ENCODE results near the gene PCDH15. TPM values are rescaled to one million over a fixed set of nuclear protein-coding genes. Genes with fewer than 3 reads are reported as not detected.

Gene PCDH15
- total RNA-seq, 2 experiments from 2014 or later = not detected

DNA sequence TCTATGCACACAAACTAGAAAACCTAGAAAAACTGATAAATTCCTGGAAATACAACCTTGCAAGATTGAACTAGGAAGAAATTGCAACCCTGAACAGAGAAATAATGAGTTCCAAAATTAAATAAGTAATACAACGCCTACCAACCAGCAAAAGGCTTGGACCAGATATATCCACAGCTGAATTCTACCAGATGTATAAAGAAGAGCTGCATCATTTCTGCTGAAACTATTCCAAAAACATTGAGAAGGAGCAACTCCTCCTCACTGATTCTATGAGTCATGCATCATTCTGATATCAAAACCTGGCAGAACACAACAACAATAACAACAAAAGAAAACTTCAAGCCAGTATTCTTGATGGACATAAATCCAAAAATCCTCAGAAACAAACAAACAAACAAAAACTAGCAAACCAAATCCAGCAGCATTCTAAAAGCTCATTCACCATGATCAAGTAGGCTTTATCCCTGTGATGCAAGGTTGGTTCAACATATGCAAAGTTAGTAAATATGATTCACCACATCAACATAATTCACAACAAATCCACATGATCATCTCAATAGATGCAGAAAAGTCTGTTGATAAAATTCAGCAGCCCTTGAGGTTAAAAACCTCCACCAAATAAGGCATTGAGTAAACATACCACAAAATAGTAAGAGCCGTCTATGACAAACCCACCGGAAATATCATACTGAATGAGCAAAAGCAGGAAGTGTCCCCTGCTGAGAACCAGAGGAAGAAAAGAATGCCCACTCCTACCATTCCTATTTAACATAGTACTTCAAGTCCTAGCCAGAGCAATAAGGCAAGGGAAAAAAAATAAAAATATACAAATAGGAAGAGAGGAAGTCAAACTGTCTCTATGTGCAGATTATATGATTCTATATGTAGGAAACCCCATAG is 98.2 kb downstream of the PCDH15 start:
- no peaks in the 10 kb centered on the region for H3K27me3 Mint-ChIP-seq
- CTCF ChIA-PET = no interaction called here
- DNase-seq = no peak
- H3K27ac Mint-ChIP-seq = no peak overlapping the region
- H3K4me3 Mint-ChIP-seq = no peak overlapping the region
- no peak for ATAC-seq
- no peaks in the 10 kb centered on the region for H3K36me3 Mint-ChIP-seq (ENCODE audit: low read depth)
- H3K9me3 Mint-ChIP-seq (ENCODE audit: low read depth) = peaks cover 9% of the 10 kb centered on the region
- H3K4me1 Mint-ChIP-seq = no peaks in the 10 kb centered on the region
- POLR2A ChIA-PET = no interaction called here
- intact Hi-C loops (cut with DNase I, micrococcal nuclease) = no loop called here

DNA sequence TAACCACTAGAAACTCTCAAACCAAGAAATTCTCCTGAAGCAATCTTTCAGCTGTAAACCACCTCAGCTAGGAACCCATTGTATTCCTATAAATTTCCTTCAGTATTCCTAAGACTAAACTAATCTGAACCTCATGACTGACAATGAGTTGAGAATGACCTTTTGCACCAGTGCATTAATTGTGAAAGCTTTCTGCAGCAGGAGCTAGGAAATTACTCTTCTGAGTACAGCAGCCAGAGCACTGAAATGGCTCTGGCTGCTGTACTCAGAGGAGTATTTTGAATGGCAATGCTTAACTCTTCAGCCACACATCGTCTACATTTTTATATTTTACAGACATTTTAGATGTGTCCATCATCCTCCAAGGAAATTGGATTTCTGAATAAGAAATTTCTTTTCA is 109.7 kb downstream of the PCDH15 start:
- Mint-ChIP-seq H3K36me3 (ENCODE audit: low read depth) (no peaks in the 10 kb centered on the region), H3K4me1 (no peaks in the 10 kb centered on the region), H3K4me3 (no peak overlapping the region), H3K27me3 (no peaks in the 10 kb centered on the region), H3K27ac (no peak overlapping the region), H3K9me3 (ENCODE audit: low read depth) (peaks cover 5% of the 10 kb centered on the region)
- POLR2A ChIA-PET = no interaction called here
- DNase-seq (no peak), ATAC-seq (no peak)
- CTCF ChIA-PET = interaction anchor here (0.6 kb wide), 1 partner anchor 675 kb away, joined by 3 read pairs; no protein-coding TSS in a partner anchor
- intact Hi-C loops (cut with DNase I, micrococcal nuclease) = no loop called here

DNA sequence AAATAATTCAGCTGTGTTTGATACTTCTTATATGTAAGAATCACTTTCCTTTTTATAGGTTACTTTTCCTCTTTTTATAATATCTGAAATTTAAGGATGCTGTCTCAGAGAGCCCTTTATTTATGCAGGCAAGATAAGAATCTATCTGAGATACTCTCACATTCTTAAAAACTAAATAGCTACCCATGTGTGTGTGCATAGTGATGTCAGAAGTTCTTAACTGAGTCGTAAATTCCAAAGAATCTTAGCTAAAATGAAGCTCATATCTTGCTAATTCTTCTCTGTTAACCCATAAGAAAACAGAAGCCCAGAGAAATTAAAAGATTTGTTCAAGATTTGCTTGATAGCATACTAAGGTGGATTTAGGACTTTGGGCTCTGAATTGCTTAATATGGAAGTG is 118.5 kb downstream of the PCDH15 start:
- H3K9me3 Mint-ChIP-seq (ENCODE audit: low read depth) = peaks cover 6% of the 10 kb centered on the region
- no peaks in the 10 kb centered on the region for H3K4me1 Mint-ChIP-seq
- no peak overlapping the region for H3K27ac Mint-ChIP-seq
- ATAC-seq (no peak), DNase-seq (no peak)
- no peaks in the 10 kb centered on the region for H3K36me3 Mint-ChIP-seq (ENCODE audit: low read depth)
- no peak overlapping the region for H3K4me3 Mint-ChIP-seq
- intact Hi-C loops (cut with DNase I, micrococcal nuclease) = no loop called here
- no peaks in the 10 kb centered on the region for H3K27me3 Mint-ChIP-seq
- ChIA-PET POLR2A (no interaction called here), CTCF (no interaction called here)

DNA sequence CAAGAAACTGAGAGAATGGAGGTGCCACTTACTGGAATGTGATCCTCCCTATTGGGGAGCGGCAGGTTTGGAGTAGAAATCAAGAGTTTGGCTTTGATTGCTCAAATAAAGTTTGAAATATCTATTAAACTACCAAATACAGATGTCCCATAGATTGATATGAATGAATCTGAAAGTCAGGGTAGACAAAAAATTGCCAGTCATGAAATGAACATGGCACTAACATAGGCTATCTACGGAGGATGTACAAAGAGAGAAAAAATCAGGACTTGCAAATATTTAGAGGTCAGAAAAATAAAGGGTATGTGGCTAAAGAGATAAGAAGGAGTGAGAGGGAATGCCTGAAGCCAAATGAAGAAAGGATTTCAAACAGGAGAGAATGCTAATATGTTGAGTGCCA is 119.9 kb downstream of the PCDH15 start:
- Mint-ChIP-seq H3K4me3 (no peak overlapping the region), H3K4me1 (no peaks in the 10 kb centered on the region), H3K27ac (no peak overlapping the region), H3K27me3 (no peaks in the 10 kb centered on the region), H3K9me3 (ENCODE audit: low read depth) (peaks cover 6% of the 10 kb centered on the region), H3K36me3 (ENCODE audit: low read depth) (no peaks in the 10 kb centered on the region)
- no peak for ATAC-seq
- DNase-seq = no peak
- CTCF ChIA-PET = interaction anchor here (0.9 kb wide), 1 partner anchor 10 kb away, joined by 3 read pairs; no protein-coding TSS in a partner anchor
- intact Hi-C loops (cut with DNase I, micrococcal nuclease) = no loop called here
- POLR2A ChIA-PET = interaction anchor here (0.7 kb wide), 1 partner anchor 959 kb away, joined by 3 read pairs; no protein-coding TSS in a partner anchor

DNA sequence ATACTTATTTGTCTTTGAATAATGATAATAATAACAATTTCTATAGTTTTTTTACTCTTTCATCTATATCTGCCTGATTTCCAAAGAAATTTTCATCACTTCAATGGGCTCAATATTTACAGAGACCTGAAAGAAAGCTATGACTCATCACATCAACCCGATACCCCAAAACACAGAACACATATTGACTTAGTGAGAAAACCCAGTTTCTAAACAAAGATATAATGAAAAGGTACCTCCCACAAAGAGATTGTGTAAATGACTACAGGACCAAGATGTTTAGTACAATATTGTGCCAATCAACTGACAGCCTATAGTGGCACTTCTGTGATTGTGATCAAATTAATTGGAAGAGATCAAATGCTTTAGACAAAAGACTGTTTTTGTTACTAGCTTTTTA is 133.9 kb downstream of the PCDH15 start:
- Mint-ChIP-seq H3K9me3 (ENCODE audit: low read depth) (no peaks in the 10 kb centered on the region), H3K4me3 (no peak overlapping the region), H3K27me3 (no peaks in the 10 kb centered on the region), H3K36me3 (ENCODE audit: low read depth) (no peaks in the 10 kb centered on the region), H3K27ac (no peak overlapping the region), H3K4me1 (no peaks in the 10 kb centered on the region)
- CTCF ChIA-PET = no interaction called here
- intact Hi-C loops (cut with DNase I, micrococcal nuclease) = no loop called here
- no peak for ATAC-seq
- no peak for DNase-seq
- POLR2A ChIA-PET = no interaction called here

DNA sequence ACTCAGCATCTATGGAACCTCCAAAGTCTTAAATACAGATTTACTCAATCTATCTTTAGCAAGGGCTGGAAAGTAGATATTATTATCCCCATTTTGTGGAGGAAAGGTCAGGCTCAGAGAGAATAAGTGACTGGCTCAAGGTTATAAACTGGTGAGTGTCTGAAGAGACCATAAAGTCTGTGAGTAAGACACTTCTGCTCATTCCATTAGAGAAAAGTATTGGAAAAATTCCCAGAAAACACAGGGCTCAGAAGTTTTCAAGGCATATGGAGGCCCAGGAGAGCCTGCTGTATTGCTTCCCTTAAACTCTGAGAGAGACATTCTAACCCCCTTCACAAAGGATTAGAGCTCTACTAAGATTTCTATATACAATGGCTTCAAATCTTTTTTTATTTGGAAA is 134.8 kb downstream of the PCDH15 start:
- Mint-ChIP-seq H3K4me1 (no peaks in the 10 kb centered on the region), H3K27me3 (no peaks in the 10 kb centered on the region), H3K27ac (no peak overlapping the region), H3K9me3 (ENCODE audit: low read depth) (no peaks in the 10 kb centered on the region), H3K4me3 (no peak overlapping the region), H3K36me3 (ENCODE audit: low read depth) (no peaks in the 10 kb centered on the region)
- no peak for DNase-seq
- ATAC-seq = no peak
- POLR2A ChIA-PET = no interaction called here
- intact Hi-C loops (cut with DNase I, micrococcal nuclease) = no loop called here
- CTCF ChIA-PET = no interaction called here

DNA sequence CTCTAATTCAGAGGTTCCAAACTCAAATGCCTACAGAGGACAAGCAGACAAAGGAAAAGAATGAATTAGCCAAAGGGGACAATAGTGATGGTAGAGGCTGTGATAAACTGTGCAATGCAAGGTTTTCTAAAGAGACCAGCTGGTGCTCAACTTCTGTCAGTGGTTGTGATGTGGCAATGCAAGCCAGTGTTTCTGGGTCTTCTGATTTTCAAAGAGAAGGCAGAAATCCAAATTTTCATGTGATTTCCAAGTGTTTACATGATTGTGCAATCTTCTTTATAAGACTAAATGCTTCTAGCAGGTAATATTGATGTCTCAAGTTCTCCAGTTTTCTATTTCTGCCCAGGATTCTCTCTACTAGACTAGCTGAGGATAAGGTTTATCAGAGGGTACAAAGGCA is 135.9 kb downstream of the PCDH15 start:
- ATAC-seq (no peak), DNase-seq (no peak)
- ChIA-PET CTCF (no interaction called here), POLR2A (no interaction called here)
- intact Hi-C loops (cut with DNase I, micrococcal nuclease) = no loop called here
- H3K4me1 Mint-ChIP-seq = no peaks in the 10 kb centered on the region
- no peak overlapping the region for H3K27ac Mint-ChIP-seq
- H3K4me3 Mint-ChIP-seq = no peak overlapping the region
- no peaks in the 10 kb centered on the region for H3K9me3 Mint-ChIP-seq (ENCODE audit: low read depth)
- H3K27me3 Mint-ChIP-seq = no peaks in the 10 kb centered on the region
- H3K36me3 Mint-ChIP-seq (ENCODE audit: low read depth) = no peaks in the 10 kb centered on the region

DNA sequence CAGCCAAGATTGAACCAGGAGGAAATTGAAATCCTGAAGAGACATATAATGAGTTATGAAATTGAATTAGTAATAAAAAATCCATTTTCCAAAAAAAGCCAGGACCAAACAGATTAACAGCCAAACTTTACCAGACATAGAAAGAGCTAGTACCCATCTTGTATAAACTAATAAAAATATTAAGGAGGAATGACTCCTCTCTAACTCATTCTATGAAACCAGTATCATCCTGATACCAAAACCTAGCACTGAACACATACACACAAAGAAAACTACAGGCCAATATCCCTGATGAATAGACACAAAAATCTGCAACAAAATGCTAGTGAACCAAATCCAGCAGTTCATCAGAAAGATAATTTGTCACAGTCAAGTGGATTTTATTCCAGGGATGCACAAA is 140.6 kb downstream of the PCDH15 start:
- intact Hi-C loops (cut with DNase I, micrococcal nuclease) = no loop called here
- ChIA-PET POLR2A (no interaction called here), CTCF (no interaction called here)
- ATAC-seq = no peak
- no peaks in the 10 kb centered on the region for H3K36me3 Mint-ChIP-seq (ENCODE audit: low read depth)
- peaks cover 3% of the 10 kb centered on the region for H3K9me3 Mint-ChIP-seq (ENCODE audit: low read depth)
- no peak overlapping the region for H3K27ac Mint-ChIP-seq
- no peak overlapping the region for H3K4me3 Mint-ChIP-seq
- H3K4me1 Mint-ChIP-seq = no peaks in the 10 kb centered on the region
- DNase-seq = no peak
- no peaks in the 10 kb centered on the region for H3K27me3 Mint-ChIP-seq

DNA sequence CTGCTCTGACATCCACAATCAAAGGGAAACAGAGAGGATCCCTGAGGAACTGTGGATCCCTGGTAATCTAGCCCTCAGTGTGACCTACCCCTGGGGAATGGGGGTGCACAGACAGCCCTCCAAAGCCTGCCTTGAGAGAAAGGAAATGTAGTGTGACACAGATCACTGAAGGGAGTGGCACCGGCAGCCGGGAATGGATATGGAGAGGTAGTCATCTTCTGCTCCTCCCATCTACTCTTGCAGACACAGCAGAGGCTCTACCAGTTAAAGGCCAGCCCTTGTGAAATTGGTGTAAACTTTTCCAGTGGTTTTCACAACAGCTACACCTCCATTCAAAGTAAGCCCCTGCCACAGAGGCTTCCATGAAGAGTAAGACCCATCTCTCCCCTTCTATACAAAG is 144.4 kb downstream of the PCDH15 start:
- Mint-ChIP-seq H3K4me3 (no peak overlapping the region), H3K9me3 (ENCODE audit: low read depth) (peaks cover 6% of the 10 kb centered on the region), H3K4me1 (no peaks in the 10 kb centered on the region), H3K36me3 (ENCODE audit: low read depth) (no peaks in the 10 kb centered on the region), H3K27ac (no peak overlapping the region), H3K27me3 (no peaks in the 10 kb centered on the region)
- CTCF ChIA-PET = no interaction called here
- ATAC-seq (no peak), DNase-seq (no peak)
- POLR2A ChIA-PET = no interaction called here
- intact Hi-C loops (cut with DNase I, micrococcal nuclease) = no loop called here

DNA sequence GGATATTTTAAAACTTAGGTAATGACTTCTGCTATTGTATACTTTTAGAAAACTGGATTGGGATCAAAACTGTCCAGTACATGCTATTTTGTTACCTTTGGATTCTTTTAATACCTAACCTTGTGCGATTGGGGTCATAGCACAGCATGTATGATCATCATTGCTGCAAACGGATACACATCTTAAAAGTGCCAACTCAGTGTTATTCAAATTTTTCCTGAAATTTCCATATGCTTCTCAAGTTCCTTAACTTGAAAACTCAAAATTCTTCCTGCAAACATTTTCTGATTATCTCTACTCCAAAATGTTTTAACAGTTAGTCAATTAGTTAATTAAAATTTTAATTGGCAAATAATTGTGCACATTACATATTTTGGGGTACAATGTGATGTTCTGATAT is 147.5 kb downstream of the PCDH15 start:
- ATAC-seq (no peak), DNase-seq (no peak)
- Mint-ChIP-seq H3K27ac (no peak overlapping the region), H3K4me3 (no peak overlapping the region), H3K9me3 (ENCODE audit: low read depth) (peaks cover 9% of the 10 kb centered on the region), H3K27me3 (no peaks in the 10 kb centered on the region), H3K4me1 (no peaks in the 10 kb centered on the region), H3K36me3 (ENCODE audit: low read depth) (no peaks in the 10 kb centered on the region)
- POLR2A ChIA-PET = no interaction called here
- CTCF ChIA-PET = no interaction called here
- intact Hi-C loops (cut with DNase I, micrococcal nuclease) = no loop called here

DNA sequence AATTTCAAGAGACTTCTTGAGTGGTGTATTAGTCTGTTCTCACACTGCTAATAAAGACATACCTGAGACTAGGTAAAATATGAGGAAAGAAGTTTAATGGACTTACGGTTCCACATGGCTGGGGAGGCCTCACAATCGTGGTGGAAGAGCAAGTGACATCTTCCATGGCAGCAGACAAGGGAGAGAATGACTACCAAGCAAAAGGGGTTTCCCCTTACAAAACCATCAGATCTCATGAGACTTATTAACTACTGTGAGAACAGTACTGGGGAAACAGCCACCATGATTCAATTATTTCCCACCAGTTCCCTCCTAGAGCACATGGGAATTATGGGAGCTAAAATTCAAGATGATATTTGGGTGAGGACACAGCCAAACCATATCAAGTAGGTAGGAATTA is 150.5 kb downstream of the PCDH15 start:
- CTCF ChIA-PET = no interaction called here
- H3K4me1 Mint-ChIP-seq = no peaks in the 10 kb centered on the region
- no peak for DNase-seq
- no peak for ATAC-seq
- intact Hi-C loops (cut with DNase I, micrococcal nuclease) = no loop called here
- no peaks in the 10 kb centered on the region for H3K36me3 Mint-ChIP-seq (ENCODE audit: low read depth)
- H3K27me3 Mint-ChIP-seq = no peaks in the 10 kb centered on the region
- H3K4me3 Mint-ChIP-seq = no peak overlapping the region
- H3K27ac Mint-ChIP-seq = no peak overlapping the region
- POLR2A ChIA-PET = no interaction called here
- peaks cover 6% of the 10 kb centered on the region for H3K9me3 Mint-ChIP-seq (ENCODE audit: low read depth)

DNA sequence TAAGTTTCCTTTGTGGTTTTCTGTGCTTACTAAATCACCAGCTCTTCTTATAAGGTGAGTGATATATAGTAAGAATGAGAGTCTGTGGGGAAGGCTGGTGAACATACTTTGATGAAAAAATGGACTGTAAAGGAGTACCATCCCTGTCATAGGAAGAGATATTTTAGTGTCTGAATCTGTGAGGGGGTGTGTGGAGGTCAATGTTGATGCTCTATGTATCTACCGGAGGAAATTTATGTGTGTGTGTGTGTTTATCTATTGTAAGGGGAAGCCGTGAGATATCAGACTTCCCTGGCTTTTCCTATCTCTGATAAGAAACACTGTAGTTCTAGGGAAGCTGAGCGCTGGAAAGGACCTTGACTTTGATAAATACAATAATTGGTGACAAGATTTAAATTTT is 179.0 kb downstream of the PCDH15 start:
- ChIA-PET CTCF (no interaction called here), POLR2A (no interaction called here)
- peaks cover 1% of the 10 kb centered on the region for H3K9me3 Mint-ChIP-seq (ENCODE audit: low read depth)
- peaks cover 2% of the 10 kb centered on the region for H3K4me1 Mint-ChIP-seq
- intact Hi-C loops (cut with DNase I, micrococcal nuclease) = no loop called here
- no peak overlapping the region for H3K27ac Mint-ChIP-seq
- no peak overlapping the region for H3K4me3 Mint-ChIP-seq
- no peaks in the 10 kb centered on the region for H3K27me3 Mint-ChIP-seq
- DNase-seq (no peak), ATAC-seq (no peak)
- no peaks in the 10 kb centered on the region for H3K36me3 Mint-ChIP-seq (ENCODE audit: low read depth)

All from activated CD4-positive, alpha-beta T cell treated with anti-CD3 and anti-CD28 coated beads for 36 hours (primary cell).